Brain microvascular endothelial cell (primary cell): Measurements from ENCODE around the gene C2CD2.

Source experiments
- DNase-seq: peaks from one replicate; pipeline ENCODE4 v3.0.0-alpha.2; 2020
- H3K27ac ChIP-seq: fragments of 250-450 bp; sonication (Bioruptor Pico); 2 replicates; pipeline ENCODE4 v1.5.1; 2020; ENCODE audit warnings: mild to moderate bottlenecking, moderate library complexity
- H3K27me3 ChIP-seq: fragments of 250-450 bp; sonication (Bioruptor Pico); replicated peaks from 2 replicates; pipeline ENCODE4 v1.5.1; 2020; ENCODE audit warnings: mild to moderate bottlenecking
- H3K36me3 ChIP-seq: fragments of 250-450 bp; sonication (Bioruptor Pico); replicated peaks from 2 replicates; pipeline ENCODE4 v1.5.1; 2020; ENCODE audit warnings: mild to moderate bottlenecking
- H3K4me3 ChIP-seq: 2 replicates; pipeline ENCODE4 v1.5.1; 2011; ENCODE audit warnings: low read depth, mild to moderate bottlenecking, control low read depth, low read length, moderate library complexity
- in situ Hi-C: cut with HindIII; loops from 2 replicates; pipeline ENCODE4 v1.10.0; 2017; ENCODE audit warnings: low sequenced_read_pairs, low pct_ligation_motif_present
- TF ChIP-seq, protein P1 (sequence below): IDR thresholded peaks from 2 replicates; pipeline ENCODE4 v1.5.1; 2011; ENCODE audit warnings: low read depth, mild to moderate bottlenecking, moderate library complexity, low read length, control low read depth, inconsistent platforms; ENCODE audit errors: missing control alignments

Gene C2CD2

DNA sequence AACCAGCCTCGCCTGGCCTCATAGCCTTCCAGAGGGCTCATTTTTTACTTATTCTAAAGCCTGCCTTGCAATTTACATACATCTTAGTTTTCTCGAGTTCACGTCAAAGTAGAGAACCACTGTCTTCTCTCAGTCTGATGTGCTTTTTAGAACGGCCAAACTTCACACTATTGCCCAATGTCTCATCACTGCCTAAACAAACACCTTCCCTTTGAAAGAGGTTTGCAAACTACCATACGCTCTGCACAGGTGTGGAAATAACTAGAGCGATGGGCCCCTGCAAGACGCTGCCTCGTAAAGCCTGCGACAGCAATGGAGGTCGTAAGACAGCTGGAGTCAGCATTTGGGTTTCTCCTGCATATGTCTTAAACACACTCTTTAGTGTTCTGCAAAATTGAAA, 97.2 kb downstream of the C2CD2 start:
- peaks cover 15% of the 10 kb centered on the region for H3K36me3 ChIP-seq
- TF ChIP-seq, protein P1, sequence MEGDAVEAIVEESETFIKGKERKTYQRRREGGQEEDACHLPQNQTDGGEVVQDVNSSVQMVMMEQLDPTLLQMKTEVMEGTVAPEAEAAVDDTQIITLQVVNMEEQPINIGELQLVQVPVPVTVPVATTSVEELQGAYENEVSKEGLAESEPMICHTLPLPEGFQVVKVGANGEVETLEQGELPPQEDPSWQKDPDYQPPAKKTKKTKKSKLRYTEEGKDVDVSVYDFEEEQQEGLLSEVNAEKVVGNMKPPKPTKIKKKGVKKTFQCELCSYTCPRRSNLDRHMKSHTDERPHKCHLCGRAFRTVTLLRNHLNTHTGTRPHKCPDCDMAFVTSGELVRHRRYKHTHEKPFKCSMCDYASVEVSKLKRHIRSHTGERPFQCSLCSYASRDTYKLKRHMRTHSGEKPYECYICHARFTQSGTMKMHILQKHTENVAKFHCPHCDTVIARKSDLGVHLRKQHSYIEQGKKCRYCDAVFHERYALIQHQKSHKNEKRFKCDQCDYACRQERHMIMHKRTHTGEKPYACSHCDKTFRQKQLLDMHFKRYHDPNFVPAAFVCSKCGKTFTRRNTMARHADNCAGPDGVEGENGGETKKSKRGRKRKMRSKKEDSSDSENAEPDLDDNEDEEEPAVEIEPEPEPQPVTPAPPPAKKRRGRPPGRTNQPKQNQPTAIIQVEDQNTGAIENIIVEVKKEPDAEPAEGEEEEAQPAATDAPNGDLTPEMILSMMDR, result no peak
- in situ Hi-C loops, result no loop called here

DNA sequence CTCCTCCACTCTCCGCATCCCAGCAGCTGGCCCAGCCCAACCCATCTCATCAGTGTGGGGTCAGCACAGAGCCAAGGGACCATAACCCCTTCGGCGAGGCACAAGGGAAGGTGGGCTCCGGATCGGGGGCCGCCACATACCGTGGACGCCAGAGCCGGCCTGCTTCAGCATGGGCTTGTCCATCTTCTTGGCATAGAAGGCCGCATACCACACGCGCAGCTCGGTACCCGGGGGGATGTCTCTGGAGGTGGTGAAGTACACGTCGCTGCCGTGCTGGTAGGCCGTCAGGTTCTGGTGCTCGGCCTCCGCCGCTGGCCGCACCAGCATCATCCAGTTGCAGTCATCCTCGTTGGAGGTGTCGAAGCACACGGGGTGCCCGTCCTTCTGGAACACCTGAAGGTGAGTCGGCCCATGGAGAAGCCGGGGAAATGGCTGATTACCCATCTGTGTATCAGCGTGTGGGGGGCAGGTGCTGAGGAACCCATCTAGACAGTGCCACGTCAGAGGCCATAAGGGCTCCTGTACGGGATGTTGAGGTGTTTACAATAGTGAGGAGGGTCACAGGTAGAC, 99.3 kb downstream of the C2CD2 start:
- no peak overlapping the region for H3K4me3 ChIP-seq
- peaks cover 15% of the 10 kb centered on the region for H3K36me3 ChIP-seq
- no peak overlapping the region for H3K27ac ChIP-seq
- no peak for DNase-seq
- in situ Hi-C loops, result no loop called here
- TF ChIP-seq, protein P1, result no peak
- H3K27me3 ChIP-seq, result no peaks in the 10 kb centered on the region

More for the DNA sequence above, 97.2 kb downstream of the C2CD2 start:
- Histone ChIP-seq H3K27me3 (no peaks in the 10 kb centered on the region), H3K27ac (no peak overlapping the region), H3K4me3 (no peak overlapping the region)
- no peak for DNase-seq

DNA sequence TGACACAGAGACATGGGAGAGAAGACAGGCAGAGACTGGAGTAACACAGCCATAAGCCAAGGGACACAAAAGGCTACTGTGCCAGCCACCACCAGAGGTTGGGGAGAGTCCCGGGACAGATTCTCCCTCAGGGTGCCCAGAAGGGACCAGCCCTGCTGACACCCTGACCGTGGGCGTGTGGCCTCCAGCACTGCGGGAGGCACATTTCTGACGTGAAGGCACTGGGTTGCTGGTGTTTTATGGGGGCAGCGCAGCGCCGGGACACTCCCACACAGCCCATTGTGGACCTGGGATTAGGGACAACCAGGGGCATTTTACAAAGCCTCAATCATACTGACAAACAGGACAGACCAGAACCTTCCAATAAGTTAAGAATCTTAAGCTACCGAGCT, 100.9 kb downstream of the C2CD2 start:
- Histone ChIP-seq H3K4me3 (no peak overlapping the region), H3K27ac (no peak overlapping the region), H3K36me3 (peaks cover 12% of the 10 kb centered on the region), H3K27me3 (no peaks in the 10 kb centered on the region)
- no peak for DNase-seq
- in situ Hi-C loops, result no loop called here
- TF ChIP-seq, protein P1, result no peak

DNA sequence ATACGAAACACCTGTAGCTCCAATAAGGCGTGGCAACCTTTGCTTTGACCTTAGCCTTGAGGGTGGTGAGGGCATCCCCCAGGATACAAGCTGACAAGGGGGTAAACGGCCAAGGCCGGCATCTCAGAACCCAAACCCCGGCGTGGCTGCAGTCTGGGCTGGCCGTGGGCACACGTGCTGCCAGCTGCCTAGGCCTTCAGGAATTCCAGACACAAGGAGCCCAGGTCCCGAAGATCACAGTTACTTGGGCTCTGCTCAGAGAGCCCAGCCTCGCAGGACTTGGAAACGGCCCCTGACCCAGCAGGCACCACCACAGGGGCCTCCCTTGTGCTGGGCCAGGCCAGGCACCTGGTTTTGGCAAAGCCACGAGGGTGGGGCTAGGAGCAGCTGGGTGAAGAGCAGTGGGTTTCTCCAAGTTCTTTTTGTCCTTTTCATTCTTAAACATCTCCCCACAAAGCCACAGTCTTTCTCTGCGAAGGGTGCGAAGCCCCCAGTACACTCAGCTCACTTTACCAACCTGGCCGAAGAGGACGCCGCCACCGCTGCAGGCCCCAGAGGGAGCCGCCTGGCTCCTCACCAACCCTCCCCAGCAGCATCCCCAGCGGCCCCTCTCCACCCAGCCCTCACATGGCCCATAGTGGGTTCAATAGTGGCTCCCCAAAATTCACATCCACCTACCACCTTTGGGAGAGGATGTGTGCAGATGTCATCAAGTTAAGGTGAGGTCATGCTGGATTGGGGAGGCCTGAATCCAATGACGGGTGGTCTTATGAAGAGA, 101.5 kb downstream of the C2CD2 start:
- no peak overlapping the region for H3K27ac ChIP-seq
- DNase-seq, result no peak
- H3K36me3 ChIP-seq, result peaks cover 12% of the 10 kb centered on the region
- no peak overlapping the region for H3K4me3 ChIP-seq
- TF ChIP-seq, protein P1, result no peak
- in situ Hi-C loops, result no loop called here
- no peaks in the 10 kb centered on the region for H3K27me3 ChIP-seq

DNA sequence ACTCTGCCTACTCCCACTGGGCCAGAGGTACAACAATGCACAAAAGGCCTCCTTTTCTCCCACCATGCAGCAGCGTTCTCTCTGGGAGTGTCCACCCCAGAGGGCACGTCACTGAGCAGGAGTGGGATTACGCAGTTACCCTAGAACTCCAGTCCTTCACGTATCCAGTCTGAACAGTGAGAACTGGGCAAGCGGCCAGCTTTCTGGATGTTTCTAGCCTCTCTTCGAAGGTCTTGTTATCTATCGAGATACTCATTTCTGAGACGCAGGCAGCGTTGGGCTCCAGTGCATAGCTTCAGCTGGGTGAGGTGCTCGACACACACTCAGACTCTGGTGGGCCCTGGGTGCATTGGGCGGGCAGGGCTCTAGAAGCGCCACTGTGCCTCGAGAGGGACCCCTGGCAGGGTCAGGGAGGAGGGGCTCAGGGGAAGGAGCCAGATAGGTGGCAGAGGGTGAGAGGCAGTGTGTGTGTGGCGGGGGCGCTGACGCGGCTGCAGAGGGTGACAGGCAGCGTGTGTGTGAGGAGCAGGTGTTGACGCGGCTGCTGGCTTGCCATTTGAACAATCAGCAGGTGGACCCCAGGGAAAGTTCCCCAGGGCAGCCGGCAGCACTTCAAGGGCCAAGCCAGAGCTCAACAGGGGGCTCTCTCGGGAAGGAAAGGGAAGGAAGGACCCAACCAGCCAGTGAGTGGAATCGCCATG, 102.6 kb downstream of the C2CD2 start:
- no peak overlapping the region for H3K27ac ChIP-seq
- H3K27me3 ChIP-seq, result no peaks in the 10 kb centered on the region
- DNase-seq, result no peak
- TF ChIP-seq, protein P1, result no peak
- H3K4me3 ChIP-seq, result no peak overlapping the region
- peaks cover 12% of the 10 kb centered on the region for H3K36me3 ChIP-seq
- in situ Hi-C loops, result no loop called here
